ENCODE results near the gene ABCB10.
"Not testable (repeated sequence)": the region's sequence is repeated elsewhere in the genome, so short reads cannot be mapped to it uniquely, and the experiment has no call there.

Gene ABCB10

DNA sequence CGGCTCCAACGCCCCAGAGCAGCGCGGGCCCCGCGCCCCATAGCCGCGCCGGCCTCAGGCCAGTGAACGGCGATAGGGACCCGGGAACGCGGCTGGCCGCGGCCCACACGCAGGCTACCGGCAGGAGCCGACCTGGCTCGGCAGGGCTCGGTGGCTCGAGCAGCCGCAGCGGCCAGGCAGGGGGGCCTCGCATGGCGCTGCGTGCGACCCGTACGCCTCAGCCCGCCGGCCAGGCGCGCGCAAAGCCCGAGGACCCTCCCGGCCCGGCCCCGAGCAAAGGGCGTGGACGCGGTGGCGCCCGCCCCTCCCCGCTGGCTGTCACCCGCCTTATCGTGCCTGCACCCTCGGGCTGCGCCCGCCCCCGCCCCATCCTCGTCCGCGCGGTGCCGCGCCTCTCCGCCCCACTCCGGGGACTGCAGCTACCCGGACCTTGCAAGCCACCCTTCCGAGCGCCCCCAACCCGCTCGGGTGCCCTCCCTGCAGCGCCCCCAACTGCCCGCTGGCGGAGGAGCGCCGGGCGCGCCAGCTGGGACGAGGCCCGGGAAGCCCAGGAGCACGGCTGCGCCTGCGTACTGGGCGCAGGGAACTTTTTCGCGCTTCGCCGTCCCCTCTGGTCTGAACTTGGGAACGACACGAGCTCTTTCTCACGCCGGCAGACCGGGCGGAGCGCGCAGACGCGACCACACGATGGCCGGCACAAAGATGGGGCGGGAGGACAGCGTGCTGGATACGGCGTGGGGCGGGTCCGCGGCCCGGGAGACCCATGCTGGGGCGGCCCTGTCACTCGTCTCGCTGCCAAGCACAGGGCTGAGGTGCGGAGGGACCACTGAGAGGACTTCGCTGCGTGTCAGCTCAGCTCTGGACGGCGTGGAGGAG, at the start of gene ABCB10:
ABCB10 (minus strand) TSS at position 248 of the 876 bp plus-strand sequence; CDS start at position 193, 55 bp downstream.
- DNase-seq (ENCODE audit: low read depth, low spot score): peak; percentile 99

DNA sequence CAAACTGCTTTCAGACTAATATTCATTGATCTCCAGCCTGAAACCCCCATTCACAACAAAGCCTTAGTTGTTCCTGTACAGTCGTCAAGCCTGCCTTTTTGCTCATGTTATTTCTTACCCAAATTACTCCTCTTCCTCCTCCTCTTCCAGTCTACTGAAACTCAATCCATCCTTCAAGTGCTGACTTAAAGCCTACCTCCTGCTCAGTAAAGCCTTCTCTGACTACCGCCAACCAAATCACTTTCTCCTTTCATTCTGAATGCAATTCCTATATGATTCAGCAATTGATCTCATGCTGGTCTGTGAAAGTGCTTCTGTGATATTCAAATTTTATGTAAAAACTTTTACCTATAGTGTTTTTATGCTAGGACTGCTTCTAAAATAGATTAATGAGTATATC, 48.9 kb upstream of the ABCB10 start:
- DNase-seq (ENCODE audit: low read depth, low spot score): no peak

DNA sequence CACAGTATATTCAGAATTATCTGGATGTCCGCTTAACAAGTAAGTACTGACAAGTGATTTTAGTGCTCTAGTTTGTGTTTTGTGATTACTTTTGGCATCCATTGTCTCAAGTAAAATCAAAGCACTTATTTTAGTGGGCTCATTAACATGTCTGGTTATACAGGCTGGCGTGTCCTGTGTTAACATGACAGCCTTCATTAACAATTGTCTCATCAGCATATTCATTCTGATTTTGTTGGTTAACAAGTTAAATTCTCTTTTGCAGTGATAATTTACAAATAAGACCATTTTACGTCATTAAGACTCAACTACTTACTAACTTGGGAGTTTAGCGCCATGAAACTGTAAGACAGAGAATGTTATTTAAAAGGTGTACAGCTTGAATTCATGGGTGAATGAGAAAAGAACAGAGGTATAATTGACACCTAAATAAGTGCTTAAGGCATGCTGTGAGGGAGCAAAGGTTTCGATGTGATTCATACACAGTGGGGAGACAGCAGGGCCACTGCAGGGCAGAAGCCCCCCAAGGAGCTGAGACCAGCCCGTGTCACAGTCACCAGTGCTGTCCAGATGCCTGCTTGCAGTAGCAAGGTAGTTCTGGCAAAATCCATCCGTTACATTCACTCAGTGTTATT, 45.0 kb upstream of the ABCB10 start:
- DNase-seq (ENCODE audit: low read depth, low spot score): no peak

DNA sequence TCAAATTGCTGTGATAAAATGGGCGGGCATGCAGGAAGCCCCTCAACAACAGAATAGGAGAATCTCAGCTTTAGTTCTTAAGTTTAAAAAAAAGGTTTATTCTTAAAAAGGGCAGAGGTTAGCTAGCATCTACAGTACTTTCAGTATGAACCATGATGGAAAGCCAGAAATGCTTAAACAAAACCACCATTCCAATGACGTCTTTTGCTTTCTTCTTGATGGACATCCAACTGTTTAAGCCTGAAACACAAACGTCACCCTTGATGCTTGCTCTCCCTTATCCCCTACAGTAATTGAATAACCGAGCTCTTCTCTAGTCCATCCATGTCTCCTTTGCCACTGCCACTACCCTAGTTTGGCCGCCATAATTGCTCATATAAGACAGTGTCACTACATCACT, 41.7 kb upstream of the ABCB10 start:
- DNase-seq (ENCODE audit: low read depth, low spot score): no peak

DNA sequence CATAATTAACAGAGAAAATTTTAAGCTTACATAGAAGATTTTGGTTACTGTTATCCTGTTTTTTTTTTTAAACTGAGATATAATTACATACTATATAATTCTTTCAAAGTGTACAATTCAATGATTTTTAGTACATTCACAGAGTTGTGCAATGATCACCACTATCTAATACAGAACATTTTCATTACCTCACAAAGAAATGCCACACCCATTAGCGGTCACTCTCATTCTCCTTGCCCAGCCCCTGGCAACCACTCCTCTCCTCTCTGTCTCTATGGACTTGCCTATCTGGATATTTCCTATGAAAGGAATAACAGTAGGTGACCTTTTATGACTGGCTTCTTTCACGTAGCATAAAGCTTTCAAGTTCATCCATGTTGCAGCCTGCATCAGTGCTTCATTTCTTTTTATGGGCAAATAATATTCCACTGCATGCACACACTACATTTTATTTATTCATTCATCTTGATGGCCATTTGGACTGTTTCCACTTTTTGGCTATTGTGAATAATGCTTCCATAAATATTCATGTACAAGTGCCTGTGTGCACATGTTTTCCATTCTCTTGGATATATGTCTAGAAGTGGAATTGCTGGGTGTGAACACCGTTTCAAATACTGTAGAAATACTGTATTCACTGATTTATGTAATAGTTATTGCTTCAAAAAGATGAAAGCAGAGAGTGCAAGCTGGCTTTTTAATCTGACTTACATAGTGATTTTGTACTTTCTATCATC, 40.9 kb upstream of the ABCB10 start:
- no peak for DNase-seq (ENCODE audit: low read depth, low spot score)

DNA sequence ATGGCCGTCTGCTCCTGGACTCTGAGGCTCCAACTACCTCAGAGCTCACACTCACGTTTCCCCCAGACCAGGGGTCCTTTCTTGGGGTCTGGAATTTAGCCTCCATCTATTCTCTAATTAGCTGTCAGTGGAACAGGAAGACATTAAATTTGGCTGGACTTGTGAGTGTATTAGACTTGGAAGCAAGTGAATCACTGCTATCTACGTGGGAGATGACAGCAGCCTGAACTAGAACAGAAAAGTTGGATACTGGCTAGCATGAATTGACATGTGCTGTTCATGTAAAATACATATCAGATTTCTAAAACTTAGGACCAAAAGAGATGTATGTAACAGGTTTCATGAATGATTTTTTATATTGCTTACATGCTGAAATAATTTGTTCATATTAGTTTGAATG, 39.4 kb upstream of the ABCB10 start:
- no peak for DNase-seq (ENCODE audit: low read depth, low spot score)

DNA sequence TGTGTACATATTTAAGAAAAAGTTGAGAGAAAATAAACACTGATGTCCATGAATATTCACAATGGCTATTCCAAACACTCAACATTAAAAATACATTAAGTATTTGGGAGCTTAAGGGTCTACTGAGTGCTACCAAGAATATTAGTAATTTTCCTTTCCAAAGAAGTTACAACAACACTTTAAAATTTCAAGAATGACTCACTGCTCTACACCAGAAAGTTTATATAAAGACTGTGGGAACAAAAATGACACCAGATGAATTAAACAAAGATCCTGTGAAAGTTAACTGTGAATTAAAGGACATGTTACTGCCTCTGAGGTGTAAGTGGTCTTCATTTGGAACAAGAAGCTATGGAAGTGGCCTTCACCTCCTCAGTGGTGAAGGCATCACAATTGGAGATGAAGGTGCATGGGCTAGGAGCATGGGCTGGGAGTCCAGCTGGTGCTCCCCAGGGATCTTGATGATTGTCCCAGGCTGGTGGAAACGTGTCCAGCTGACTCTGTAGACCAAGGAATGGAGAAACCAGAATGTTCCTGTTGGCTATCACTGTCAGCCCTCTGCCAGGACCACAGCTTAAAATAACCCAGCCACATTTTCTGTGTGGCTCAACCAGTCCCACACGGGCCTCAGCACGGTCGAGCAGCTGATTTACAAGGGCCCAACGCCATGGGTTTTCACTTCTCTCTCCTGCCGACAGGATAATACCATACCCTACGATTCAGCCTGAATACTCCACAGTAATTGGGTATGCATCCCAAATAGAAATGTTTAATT, 38.6 kb upstream of the ABCB10 start:
- no peak for DNase-seq (ENCODE audit: low read depth, low spot score)

DNA sequence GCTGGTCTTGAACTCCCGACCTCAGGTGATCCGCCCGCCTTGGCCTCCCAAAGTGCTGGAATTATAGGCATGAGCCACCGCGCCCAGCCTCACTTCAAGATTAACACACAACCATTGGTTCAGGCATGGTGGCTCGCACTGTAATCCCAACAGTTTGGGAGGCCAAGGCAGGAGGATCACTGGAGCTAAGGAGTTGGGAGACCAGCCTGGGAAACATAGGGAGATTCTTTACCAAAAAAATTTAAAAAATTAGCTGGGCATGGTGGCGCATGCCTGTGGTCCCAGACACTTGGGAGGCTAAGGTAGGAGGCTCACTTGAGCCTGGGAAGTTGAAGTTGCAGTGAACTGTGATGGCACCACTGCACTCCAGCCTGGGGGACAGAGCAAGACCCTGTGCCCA, 37.4 kb upstream of the ABCB10 start:
- not testable (repeated sequence) for DNase-seq (ENCODE audit: low read depth, low spot score)

- no peak for DNase-seq (ENCODE audit: low read depth, low spot score)
These were observed 35.9 kb upstream of the ABCB10 start for GRCh38 chr1:229594227-229595008.

- DNase-seq (ENCODE audit: low read depth, low spot score): no peak
These were observed 35.3 kb upstream of the ABCB10 start for GRCh38 chr1:229593800-229594199.

- no peak for DNase-seq (ENCODE audit: low read depth, low spot score)
These were observed 31.6 kb upstream of the ABCB10 start for GRCh38 chr1:229590119-229590518.

GRCh38 chr1:229585338-229585737, 26.8 kb upstream of the ABCB10 start:
- DNase-seq (ENCODE audit: low read depth, low spot score): no peak

DNA sequence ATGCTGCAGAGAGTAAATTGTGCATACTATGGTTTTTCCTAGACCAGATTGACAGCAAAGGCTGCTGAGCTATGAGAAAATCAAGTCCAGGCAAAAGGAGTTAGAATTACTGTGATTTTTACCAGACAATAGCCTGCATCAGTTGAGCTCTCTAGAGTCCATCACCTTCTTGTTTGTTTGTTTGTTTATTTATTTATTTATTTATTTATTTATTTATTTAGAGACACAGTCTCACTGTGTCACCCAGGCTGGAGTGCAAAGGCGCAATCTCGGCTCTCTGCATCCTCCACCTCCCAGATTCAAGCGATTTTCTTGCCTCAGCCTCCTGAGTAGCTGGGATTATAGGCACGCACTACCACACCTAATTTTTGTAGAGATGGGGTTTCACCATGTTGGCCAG, 24.2 kb upstream of the ABCB10 start:
- no peak for DNase-seq (ENCODE audit: low read depth, low spot score)

- DNase-seq (ENCODE audit: low read depth, low spot score): no peak
These were observed 23.6 kb upstream of the ABCB10 start for GRCh38 chr1:229582011-229582694.

GRCh38 chr1:229581485-229581884, 23.0 kb upstream of the ABCB10 start:
- no peak for DNase-seq (ENCODE audit: low read depth, low spot score)

GRCh38 chr1:229579059-229579673, 20.7 kb upstream of the ABCB10 start:
- no peak for DNase-seq (ENCODE audit: low read depth, low spot score)

GRCh38 chr1:229578168-229579058, 19.9 kb upstream of the ABCB10 start:
- no peak for DNase-seq (ENCODE audit: low read depth, low spot score)

DNA sequence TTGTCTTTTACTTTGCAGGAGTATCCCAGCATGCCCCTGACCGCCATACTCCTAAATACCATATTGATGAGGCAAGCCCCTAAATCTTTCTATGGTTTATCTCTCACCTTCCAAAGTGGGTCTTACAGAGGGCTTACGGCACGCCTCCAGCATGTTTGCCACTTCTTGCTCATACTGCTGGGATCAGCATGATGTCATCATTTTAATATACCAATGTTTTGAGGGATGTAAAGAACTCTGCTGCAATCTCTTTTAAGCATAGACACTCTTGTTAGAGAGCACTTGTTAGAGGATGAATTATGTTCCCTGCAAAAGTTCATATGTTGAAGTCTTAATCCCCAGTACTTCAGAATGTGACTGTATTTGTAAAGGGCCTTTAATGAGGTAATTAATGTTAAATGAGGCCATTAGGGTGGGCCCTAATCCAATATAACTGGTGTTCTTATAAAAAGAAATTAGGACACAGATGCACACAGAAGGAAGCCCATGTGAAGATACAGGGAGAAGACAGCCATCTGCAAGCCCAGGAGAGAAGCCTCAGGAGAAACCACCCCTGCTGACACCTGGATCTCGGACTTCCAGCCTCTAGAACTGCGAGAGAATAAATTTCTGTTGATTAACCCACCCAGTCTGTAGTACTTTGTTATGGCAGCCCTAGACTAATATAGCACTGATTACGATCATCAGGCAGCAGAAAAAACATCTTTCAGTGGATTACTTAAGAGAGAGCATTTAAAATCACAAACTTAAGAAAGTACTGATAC, 16.4 kb upstream of the ABCB10 start:
- no peak for DNase-seq (ENCODE audit: low read depth, low spot score)

Data from ELF-1 (cell line).